Measurements from ENCODE around the gene TMEM178B. TPM values are rescaled to one million over a fixed set of nuclear protein-coding genes. Genes with fewer than 3 reads are reported as not detected.

The TMEM178B gene
- polyA plus RNA-seq, 1 donor (not counting 4 experiments of a cell fraction or from before 2014, with no cell fraction given), result not detected

DNA sequence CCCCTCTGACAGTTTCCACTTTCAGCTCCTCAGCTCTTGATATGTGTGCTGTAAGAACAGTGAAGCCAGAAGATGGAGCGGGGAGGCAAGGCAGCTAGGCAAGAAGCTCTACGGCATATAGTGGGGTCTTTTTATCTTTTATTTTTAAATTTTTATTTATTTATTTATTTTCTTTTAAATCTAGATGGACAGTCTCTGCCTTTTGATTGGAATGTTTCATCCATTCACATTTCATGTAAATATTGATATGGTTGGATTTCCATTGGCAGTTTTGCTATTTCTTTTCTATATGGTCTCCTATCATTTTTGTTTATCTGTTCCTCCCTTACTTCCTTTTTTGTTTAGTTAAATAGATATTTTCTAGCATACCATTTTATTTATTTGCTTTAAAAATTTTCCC is 183.7 kb downstream of the TMEM178B start:
- H3K27me3 ChIP-seq (ENCODE audit: control insufficient read depth, extremely low read depth, insufficient read depth, low read length), result no peaks in the 10 kb centered on the region
- FAIRE-seq (no peak), DNase-seq (ENCODE audit: low read depth, low spot score) (no peak)
- H3K4me2 ChIP-seq (ENCODE audit: control insufficient read depth, extremely low read depth, insufficient read depth, low read depth, low read length), result no peak overlapping the region
- H3K9me3 ChIP-seq (ENCODE audit: control insufficient read depth, low read depth, low read length), result no peaks in the 10 kb centered on the region
- dilution Hi-C loops (cut with MboI; ENCODE audit: extremely low pct_ligation_motif_present, low sequenced_read_pairs), result no loop called here
- TF ChIP-seq, protein P1, sequence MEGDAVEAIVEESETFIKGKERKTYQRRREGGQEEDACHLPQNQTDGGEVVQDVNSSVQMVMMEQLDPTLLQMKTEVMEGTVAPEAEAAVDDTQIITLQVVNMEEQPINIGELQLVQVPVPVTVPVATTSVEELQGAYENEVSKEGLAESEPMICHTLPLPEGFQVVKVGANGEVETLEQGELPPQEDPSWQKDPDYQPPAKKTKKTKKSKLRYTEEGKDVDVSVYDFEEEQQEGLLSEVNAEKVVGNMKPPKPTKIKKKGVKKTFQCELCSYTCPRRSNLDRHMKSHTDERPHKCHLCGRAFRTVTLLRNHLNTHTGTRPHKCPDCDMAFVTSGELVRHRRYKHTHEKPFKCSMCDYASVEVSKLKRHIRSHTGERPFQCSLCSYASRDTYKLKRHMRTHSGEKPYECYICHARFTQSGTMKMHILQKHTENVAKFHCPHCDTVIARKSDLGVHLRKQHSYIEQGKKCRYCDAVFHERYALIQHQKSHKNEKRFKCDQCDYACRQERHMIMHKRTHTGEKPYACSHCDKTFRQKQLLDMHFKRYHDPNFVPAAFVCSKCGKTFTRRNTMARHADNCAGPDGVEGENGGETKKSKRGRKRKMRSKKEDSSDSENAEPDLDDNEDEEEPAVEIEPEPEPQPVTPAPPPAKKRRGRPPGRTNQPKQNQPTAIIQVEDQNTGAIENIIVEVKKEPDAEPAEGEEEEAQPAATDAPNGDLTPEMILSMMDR (optimal IDR thresholded peaks at IDR 0.05 in 1 of 3, IDR thresholded peaks at IDR 0.05 in 1 of 3, conservative IDR thresholded peaks at IDR 0.05 in 1 of 3; ENCODE audit: extremely low read depth in 1 of 3, insufficient read depth in 2 of 3, low read length in 3 of 3), result no peak
- TF ChIP-seq EZH2 (IDR thresholded peaks at IDR 0.05; ENCODE audit: low read length), result no peak
- no peaks in the 10 kb centered on the region for H3K36me3 ChIP-seq (ENCODE audit: control insufficient read depth in 2 of 2, extremely low read depth in 1 of 2, insufficient read depth in 2 of 2, low read length in 2 of 2)
- no peak overlapping the region for H3K9ac ChIP-seq (ENCODE audit: control insufficient read depth, extremely low read depth, insufficient read depth, low read length)
- H3K4me1 ChIP-seq (ENCODE audit: control insufficient read depth, extremely low read depth, insufficient read depth, low read length), result no peaks in the 10 kb centered on the region
- no peak overlapping the region for H2AFZ ChIP-seq (ENCODE audit: control insufficient read depth, low read length)
- H3K4me3 ChIP-seq (ENCODE audit: control insufficient read depth in 2 of 3, extremely low read depth in 1 of 3, insufficient read depth in 2 of 3, low read depth in 1 of 3, low read length in 3 of 3), result no peak overlapping the region
- no peaks in the 10 kb centered on the region for H4K20me1 ChIP-seq (ENCODE audit: control insufficient read depth, extremely low read depth, insufficient read depth, low read length)
- no peak overlapping the region for H3K27ac ChIP-seq (ENCODE audit: control insufficient read depth, insufficient read depth, low read length)
- H3K79me2 ChIP-seq (ENCODE audit: control insufficient read depth, insufficient read depth, low read length), result no peaks in the 10 kb centered on the region
- no peaks in the 10 kb centered on the region for H3K9me1 ChIP-seq (ENCODE audit: control insufficient read depth, extremely low read depth, insufficient read depth, low read length)

DNA sequence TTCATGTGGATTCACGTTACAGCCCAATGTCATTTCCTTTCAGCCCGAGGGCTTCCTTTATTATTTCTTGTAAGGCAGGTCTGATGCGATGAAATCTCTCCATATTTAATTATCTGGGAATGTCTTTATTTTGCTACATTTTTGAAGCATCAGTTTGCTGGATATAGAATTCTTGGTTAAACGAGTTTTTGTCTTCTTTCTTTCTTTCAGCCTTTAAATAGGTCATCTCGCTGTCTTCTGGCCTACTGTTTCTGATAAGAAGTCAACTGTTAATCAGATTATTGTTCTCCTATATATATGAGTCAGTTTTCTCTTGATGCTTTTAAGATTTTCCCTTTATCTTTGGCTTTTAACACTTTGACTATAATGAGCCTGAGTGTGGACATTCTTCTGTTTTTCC is 184.7 kb downstream of the TMEM178B start:
- dilution Hi-C loops (cut with MboI; ENCODE audit: extremely low pct_ligation_motif_present, low sequenced_read_pairs), result no loop called here
- Histone ChIP-seq H3K9me1 (ENCODE audit: control insufficient read depth, extremely low read depth, insufficient read depth, low read length) (no peaks in the 10 kb centered on the region), H2AFZ (ENCODE audit: control insufficient read depth, low read length) (no peak overlapping the region), H3K79me2 (ENCODE audit: control insufficient read depth, insufficient read depth, low read length) (no peaks in the 10 kb centered on the region), H3K9me3 (ENCODE audit: control insufficient read depth, low read depth, low read length) (no peaks in the 10 kb centered on the region), H3K4me3 (ENCODE audit: control insufficient read depth in 2 of 3, extremely low read depth in 1 of 3, insufficient read depth in 2 of 3, low read depth in 1 of 3, low read length in 3 of 3) (no peak overlapping the region), H3K4me1 (ENCODE audit: control insufficient read depth, extremely low read depth, insufficient read depth, low read length) (no peaks in the 10 kb centered on the region), H3K9ac (ENCODE audit: control insufficient read depth, extremely low read depth, insufficient read depth, low read length) (no peak overlapping the region), H3K4me2 (ENCODE audit: control insufficient read depth, extremely low read depth, insufficient read depth, low read depth, low read length) (no peak overlapping the region), H3K27me3 (ENCODE audit: control insufficient read depth, extremely low read depth, insufficient read depth, low read length) (no peaks in the 10 kb centered on the region), H3K27ac (ENCODE audit: control insufficient read depth, insufficient read depth, low read length) (no peak overlapping the region), H3K36me3 (ENCODE audit: control insufficient read depth in 2 of 2, extremely low read depth in 1 of 2, insufficient read depth in 2 of 2, low read length in 2 of 2) (no peaks in the 10 kb centered on the region), H4K20me1 (ENCODE audit: control insufficient read depth, extremely low read depth, insufficient read depth, low read length) (no peaks in the 10 kb centered on the region)
- DNase-seq (ENCODE audit: low read depth, low spot score) (no peak), FAIRE-seq (no peak)
- TF ChIP-seq EZH2 (IDR thresholded peaks at IDR 0.05; ENCODE audit: low read length), result no peak
- TF ChIP-seq, protein P1 (optimal IDR thresholded peaks at IDR 0.05 in 1 of 3, IDR thresholded peaks at IDR 0.05 in 1 of 3, conservative IDR thresholded peaks at IDR 0.05 in 1 of 3; ENCODE audit: extremely low read depth in 1 of 3, insufficient read depth in 2 of 3, low read length in 3 of 3), result no peak
